GM10248 (cell line): ENCODE measurements around the gene C2orf78.
A peak's percentile ranks its signal among the peaks of the same experiment; 100 is the strongest.

ENCODE experiments used
- CTCF ChIA-PET: fragments of 300-600 bp; sonication (Branson Sonifier 250); formaldehyde crosslinking; extraction: SDS; loops from one replicate; lab custom pipeline; 2021; ENCODE audit warnings: antibody characterized with exemption; lab: Yijun Ruan, JAX
- POLR2A ChIA-PET: fragments of 350-650 bp; sonication (Branson Sonifier 250); formaldehyde crosslinking; extraction: SDS; loops from one replicate; lab custom pipeline; 2020; ENCODE audit warnings: antibody characterized with exemption; lab: Yijun Ruan, JAX
- DNase-seq: peaks from one replicate; pipeline ENCODE4 v3.0.0; 2012; ENCODE audit errors: extremely low spot score
- CTCF ChIP-seq: IDR thresholded peaks from 2 replicates; pipeline ENCODE4 v1.5.1; 2012; ENCODE audit warnings: mild to moderate bottlenecking, low read depth; ENCODE audit errors: extremely low read depth, missing control alignments, control extremely low read depth

C2orf78 gene

GRCh38 chr2:73821227-73821626 lies 37.2 kb downstream of the C2orf78 start:
- POLR2A ChIA-PET = no interaction called here
- peak; percentile 50 for DNase-seq
- CTCF ChIA-PET = interaction anchor here (0.9 to 8.6 kb wide), 7 partner anchors 10 to 514 kb away, joined by 3 to 177 read pairs (median 4); partner anchors contain the start of gene BOLA3
- TF ChIP-seq CTCF = no peak

DNA sequence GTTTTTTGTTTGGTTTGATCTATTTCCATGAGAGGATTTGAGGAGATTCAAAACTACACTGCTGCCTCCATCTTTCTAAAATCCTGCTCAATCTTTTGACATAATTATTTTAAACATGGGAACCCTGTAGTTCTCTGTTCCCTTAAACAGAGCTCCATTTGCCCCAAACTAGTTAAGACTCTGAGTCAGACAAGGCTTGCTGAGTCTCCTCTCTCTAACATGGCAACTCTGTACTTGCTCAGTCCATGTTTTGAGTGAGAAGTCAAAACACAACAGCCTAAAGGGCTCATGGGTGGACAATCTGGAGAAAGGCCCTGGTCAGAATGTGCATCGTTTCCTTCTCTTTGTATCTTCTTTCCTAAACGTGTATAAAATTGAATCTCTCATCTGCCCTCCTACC lies 37.7 kb downstream of the C2orf78 start:
- ChIA-PET POLR2A (no interaction called here), CTCF (interaction anchor here (0.7 to 8.6 kb wide), 10 partner anchors 10 to 514 kb away, joined by 3 to 177 read pairs (median 4); partner anchors contain the start of genes BOLA3 and MOB1A)
- no peak for TF ChIP-seq CTCF
- DNase-seq = no peak

GRCh38 chr2:73822276-73822675 lies 38.3 kb downstream of the C2orf78 start:
- no peak for TF ChIP-seq CTCF
- ChIA-PET POLR2A (no interaction called here), CTCF (interaction anchor here (0.7 to 8.6 kb wide), 18 partner anchors 9 to 653 kb away, joined by 3 to 177 read pairs (median 4); partner anchors contain the start of genes BOLA3 and MOB1A)
- DNase-seq = no peak

- ChIA-PET POLR2A (interaction anchor here (0.6 kb wide), 1 partner anchor 658 kb away, joined by 3 read pairs; no protein-coding TSS in a partner anchor), CTCF (interaction anchor here (0.9 to 8.6 kb wide), 16 partner anchors 10 to 652 kb away, joined by 3 to 177 read pairs (median 6); partner anchors contain the start of genes BOLA3 and MOB1A)
- DNase-seq = no peak
- no peak for TF ChIP-seq CTCF
Measured at GRCh38 chr2:73822991-73823390, 39.0 kb downstream of the C2orf78 start.

DNA sequence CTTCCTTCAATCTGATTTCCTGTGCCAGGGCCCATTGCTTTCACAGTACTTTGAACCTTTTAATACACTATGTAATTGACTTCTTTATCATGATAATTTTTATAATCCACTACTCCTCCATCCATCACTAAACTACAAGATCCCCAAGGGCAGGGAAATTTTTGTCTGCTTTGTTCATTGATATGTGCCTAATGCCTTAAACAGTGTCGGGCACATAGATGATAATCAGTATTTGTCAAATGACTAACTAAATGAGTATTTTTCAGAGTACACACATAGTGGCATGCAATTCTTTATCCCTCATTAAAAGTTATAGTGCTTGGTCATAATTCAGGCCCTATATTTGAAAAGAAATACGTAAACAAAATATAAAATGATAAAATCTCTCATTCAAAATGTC lies 39.4 kb downstream of the C2orf78 start:
- ChIA-PET POLR2A (interaction anchor here (0.6 kb wide), 2 partner anchors 328 to 658 kb away, joined by 3 read pairs; no protein-coding TSS in a partner anchor), CTCF (interaction anchor here (0.9 to 8.6 kb wide), 47 partner anchors 7 to 766 kb away, joined by 3 to 177 read pairs (median 4); partner anchors contain the start of genes BOLA3 and MOB1A)
- TF ChIP-seq CTCF = no peak
- no peak for DNase-seq

GRCh38 chr2:73823916-73824523 lies 40.0 kb downstream of the C2orf78 start:
- DNase-seq = peak; percentile 47
- CTCF ChIA-PET = interaction anchor here (0.7 to 8.6 kb wide), 60 partner anchors 8 to 765 kb away, joined by 3 to 177 read pairs (median 4); partner anchors contain the start of genes BOLA3 and MOB1A
- POLR2A ChIA-PET = interaction anchor here (0.6 kb wide), 1 partner anchor 327 kb away, joined by 3 read pairs; no protein-coding TSS in a partner anchor
- peak; percentile 64 for TF ChIP-seq CTCF
